HUES64 (cell line): ENCODE measurements around the gene GPS1.
A peak's percentile ranks its signal among the peaks of the same experiment; 100 is the strongest.

Source experiments
- H3K27ac ChIP-seq: 2 replicates; pipeline ENCODE4 v1.7.0; 2013; ENCODE audit warnings: low read depth, low read length, inconsistent platforms
- H3K27me3 ChIP-seq: 2 replicates; pipeline ENCODE4 v1.6.1; 2013; ENCODE audit warnings: mild to moderate bottlenecking, low read length; ENCODE audit not compliant: insufficient read depth
- H3K36me3 ChIP-seq: 2 replicates; pipeline ENCODE4 v1.6.1; 2013; ENCODE audit warnings: mild to moderate bottlenecking, low read length; ENCODE audit not compliant: insufficient read depth
- H3K4me1 ChIP-seq: 2 replicates; pipeline ENCODE4 v1.6.1; 2013; ENCODE audit warnings: mild to moderate bottlenecking, low read length, moderate library complexity; ENCODE audit not compliant: insufficient read depth
- H3K4me3 ChIP-seq: 2 replicates; pipeline ENCODE4 v1.5.1; 2013; ENCODE audit warnings: mild to moderate bottlenecking, low read length, moderate library complexity
- H3K9ac ChIP-seq: 2 replicates; pipeline ENCODE4 v1.6.1; 2013; ENCODE audit warnings: mild to moderate bottlenecking, low read depth, low read length
- H3K9me3 ChIP-seq: 2 replicates; pipeline ENCODE4 v1.6.1; 2013; ENCODE audit warnings: low read depth, low read length; ENCODE audit not compliant: insufficient read depth
- whole genome bisulfite sequencing: fragments of 150-250, 120-280 bp; methylation state at CpG from one replicate; pipeline ENCODE4 v1.1.7; 2013; ENCODE audit warnings: missing lambda C conversion rate; 5-methylcytosine and 5-hydroxymethylcytosine counted together

GPS1 gene

GRCh38 chr17:82021107-82021899, 30.4 kb upstream of the GPS1 start:
- H3K4me1 ChIP-seq = peaks cover 6% of the 10 kb centered on the region; the same call in 1 of the 2 replicates
- H3K4me3 ChIP-seq = peak overlapping the region; percentile 97
- peaks cover 7% of the 10 kb centered on the region; the same call in 1 of the 2 replicates for H3K36me3 ChIP-seq
- H3K27me3 ChIP-seq = 0 out of 2 replicates have a peak, but pooled peaks cover 6% of the 10 kb centered on the region
- no peak overlapping the region for H3K27ac ChIP-seq
- H3K9me3 ChIP-seq = no peaks in the 10 kb centered on the region
- H3K9ac ChIP-seq = peak overlapping the region; percentile 90; the same call in 1 of the 2 replicates
- 86% methylated on average over 25 of the region's 25 CpGs for WGBS

GRCh38 chr17:82021900-82022309, 29.8 kb upstream of the GPS1 start:
- peaks cover 7% of the 10 kb centered on the region; the same call in 1 of the 2 replicates for H3K36me3 ChIP-seq
- peaks cover 6% of the 10 kb centered on the region; the same call in 1 of the 2 replicates for H3K4me1 ChIP-seq
- H3K9me3 ChIP-seq = no peaks in the 10 kb centered on the region
- H3K4me3 ChIP-seq = peak overlapping the region; percentile 97
- no peak overlapping the region for H3K27ac ChIP-seq
- peak overlapping the region; percentile 90 for H3K9ac ChIP-seq
- 21% methylated on average over 10 of the region's 10 CpGs for WGBS
- 0 out of 2 replicates have a peak, but pooled peaks cover 6% of the 10 kb centered on the region for H3K27me3 ChIP-seq

- H3K9ac ChIP-seq = peak within 1 kb of the TSS; percentile 90
- H3K27ac ChIP-seq = peak within 1 kb of the TSS; percentile 58; the same call in 1 of the 2 replicates
- H3K36me3 ChIP-seq = peaks cover 7% of the 10 kb centered on the region; the same call in 1 of the 2 replicates
- H3K27me3 ChIP-seq = 0 out of 2 replicates have a peak, but pooled peaks cover 6% of the 10 kb centered on the region
- H3K4me1 ChIP-seq = peaks cover 6% of the 10 kb centered on the region; the same call in 1 of the 2 replicates
- under 1% methylated on average over 64 of the region's 64 CpGs for WGBS
- peak within 1 kb of the TSS; percentile 97 for H3K4me3 ChIP-seq
- H3K9me3 ChIP-seq = no peaks in the 10 kb centered on the region
Observed at GRCh38 chr17:82022310-82022980, 29.3 kb upstream of the GPS1 start, which contains the start of gene CENPX. Gene CENPX, minus strand, starts transcription at chr17:82022878. Its CDS starts 17 bp downstream, at chr17:82022861.

- Histone ChIP-seq H3K27me3 (0 out of 2 replicates have a peak, but pooled peaks cover 6% of the 10 kb centered on the region), H3K9me3 (no peaks in the 10 kb centered on the region), H3K4me1 (peaks cover 6% of the 10 kb centered on the region; the same call in 1 of the 2 replicates), H3K27ac (peak within 1 kb of the TSS; percentile 58; the same call in 1 of the 2 replicates), H3K9ac (peak within 1 kb of the TSS; percentile 90), H3K4me3 (peak within 1 kb of the TSS; percentile 97), H3K36me3 (peaks cover 7% of the 10 kb centered on the region; the same call in 1 of the 2 replicates)
- under 1% methylated on average over 42 of the region's 42 CpGs for WGBS
Observed at GRCh38 chr17:82022981-82023446, 28.7 kb upstream of the GPS1 start, which contains the start of gene LRRC45. Gene LRRC45, plus strand, starts transcription at chr17:82023305. Its CDS starts 339 bp downstream, at chr17:82023644.

- Histone ChIP-seq H3K36me3 (peaks cover 7% of the 10 kb centered on the region; the same call in 1 of the 2 replicates), H3K4me3 (peak overlapping the region; percentile 82), H3K9me3 (no peaks in the 10 kb centered on the region), H3K9ac (peak overlapping the region; percentile 79), H3K27ac (no peak overlapping the region), H3K27me3 (0 out of 2 replicates have a peak, but pooled peaks cover 6% of the 10 kb centered on the region), H3K4me1 (peaks cover 6% of the 10 kb centered on the region; the same call in 1 of the 2 replicates)
- 12% methylated on average over 55 of the region's 55 CpGs for WGBS
Observed at GRCh38 chr17:82023447-82024241, 28.1 kb upstream of the GPS1 start.

- Histone ChIP-seq H3K27ac (no peak overlapping the region), H3K4me1 (peaks cover 6% of the 10 kb centered on the region; the same call in 1 of the 2 replicates), H3K9ac (no peak overlapping the region; the same call in 1 of the 2 replicates), H3K4me3 (no peak overlapping the region), H3K9me3 (no peaks in the 10 kb centered on the region), H3K36me3 (no peaks in the 10 kb centered on the region), H3K27me3 (0 out of 2 replicates have a peak, but pooled peaks cover 6% of the 10 kb centered on the region)
- 92% methylated on average over 17 of the region's 17 CpGs for WGBS
Observed at GRCh38 chr17:82024859-82025258, 26.8 kb upstream of the GPS1 start.

GRCh38 chr17:82025401-82026107, 26.1 kb upstream of the GPS1 start:
- no peak overlapping the region for H3K27ac ChIP-seq
- no peak overlapping the region for H3K9ac ChIP-seq
- 93% methylated on average over 25 of the region's 25 CpGs for WGBS

GRCh38 chr17:82028246-82028645, 23.5 kb upstream of the GPS1 start:
- no peaks in the 10 kb centered on the region for H3K9me3 ChIP-seq
- no peaks in the 10 kb centered on the region for H3K36me3 ChIP-seq
- no peak overlapping the region for H3K4me3 ChIP-seq
- no peak overlapping the region for H3K9ac ChIP-seq
- H3K27me3 ChIP-seq = 0 out of 2 replicates have a peak, but pooled peaks cover 6% of the 10 kb centered on the region
- no peak overlapping the region for H3K27ac ChIP-seq
- 97% methylated on average over 13 of the region's 13 CpGs for WGBS
- 0 out of 2 replicates have a peak, but pooled peaks cover 5% of the 10 kb centered on the region for H3K4me1 ChIP-seq

More at GRCh38 chr17:82025401-82026107, 26.1 kb upstream of the GPS1 start:
- no peaks in the 10 kb centered on the region for H3K9me3 ChIP-seq
- no peak overlapping the region for H3K4me3 ChIP-seq
- H3K36me3 ChIP-seq = no peaks in the 10 kb centered on the region
- peaks cover 6% of the 10 kb centered on the region; the same call in 1 of the 2 replicates for H3K4me1 ChIP-seq
- H3K27me3 ChIP-seq = 0 out of 2 replicates have a peak, but pooled peaks cover 6% of the 10 kb centered on the region

- H3K9me3 ChIP-seq = no peaks in the 10 kb centered on the region
- 0 out of 2 replicates have a peak, but pooled peaks cover 4% of the 10 kb centered on the region for H3K27me3 ChIP-seq
- 0 out of 2 replicates have a peak, but pooled peaks cover 5% of the 10 kb centered on the region for H3K4me1 ChIP-seq
- H3K36me3 ChIP-seq = no peaks in the 10 kb centered on the region
- H3K4me3 ChIP-seq = no peak overlapping the region
- no peak overlapping the region for H3K27ac ChIP-seq
- WGBS = 94% methylated on average over 9 of the region's 9 CpGs
- no peak overlapping the region for H3K9ac ChIP-seq
Observed at GRCh38 chr17:82028966-82029365, 22.7 kb upstream of the GPS1 start.
